K562 (cell line): ENCODE measurements around the gene KCNMB1.

Source experiments
- MTA1 ChIP-seq: fragments of 450-650 bp; IDR thresholded peaks from 2 replicates; pipeline ENCODE4 v1.6.1; 2017; ENCODE audit warnings: borderline replicate concordance
- MTA2 ChIP-seq: fragments of 450-650 bp; IDR thresholded peaks from 2 replicates; pipeline ENCODE4 v1.6.1; 2016; ENCODE audit warnings: low read depth
- POLR2AphosphoS5 ChIP-seq: IDR thresholded peaks from 2 replicates; pipeline ENCODE4 v1.6.1; 2011; ENCODE audit warnings: mild to moderate bottlenecking, low read depth, low read length, moderate library complexity; ENCODE audit not compliant: control insufficient read depth, insufficient read depth
- SMAD3 ChIP-seq: fragments of 450-650 bp; formaldehyde crosslinking; conservative IDR thresholded peaks from 2 replicates; pipeline ENCODE4 v1.4.0; 2020; ENCODE audit warnings: mild to moderate bottlenecking
- TAF1 ChIP-seq: IDR thresholded peaks from 2 replicates; pipeline ENCODE4 v1.6.1; 2011; ENCODE audit warnings: mild to moderate bottlenecking, low read length, moderate library complexity; ENCODE audit not compliant: insufficient read depth, control insufficient read depth, severe bottlenecking; ENCODE audit errors: extremely low read depth
- U2AF2 ChIP-seq: fragments of 200-400 bp; formaldehyde crosslinking; optimal IDR thresholded peaks from 2 replicates; pipeline ENCODE3; 2017; ENCODE audit warnings: low read depth, mild to moderate bottlenecking, low read length
- ZNF133 ChIP-seq: fragments of 250-450 bp; sonication (Bioruptor Pico); IDR thresholded peaks from 2 replicates; pipeline ENCODE4 v1.4.0; 2020; ENCODE audit warnings: mild to moderate bottlenecking
- ZNF584 ChIP-seq: fragments of 200-800 bp; sonication (Bioruptor generic); IDR thresholded peaks from 2 replicates; pipeline ENCODE4 v1.6.1; 2016; ENCODE audit warnings: low read depth, mild to moderate bottlenecking, missing genetic modification characterization, missing compliant biosample characterization
- TF ChIP-seq, protein P1 (sequence below): fragments of 250-450 bp; sonication (Bioruptor Pico); IDR thresholded peaks from 2 replicates; pipeline ENCODE4 v1.5.0; 2021; ENCODE audit warnings: mild to moderate bottlenecking, borderline replicate concordance

DNA sequence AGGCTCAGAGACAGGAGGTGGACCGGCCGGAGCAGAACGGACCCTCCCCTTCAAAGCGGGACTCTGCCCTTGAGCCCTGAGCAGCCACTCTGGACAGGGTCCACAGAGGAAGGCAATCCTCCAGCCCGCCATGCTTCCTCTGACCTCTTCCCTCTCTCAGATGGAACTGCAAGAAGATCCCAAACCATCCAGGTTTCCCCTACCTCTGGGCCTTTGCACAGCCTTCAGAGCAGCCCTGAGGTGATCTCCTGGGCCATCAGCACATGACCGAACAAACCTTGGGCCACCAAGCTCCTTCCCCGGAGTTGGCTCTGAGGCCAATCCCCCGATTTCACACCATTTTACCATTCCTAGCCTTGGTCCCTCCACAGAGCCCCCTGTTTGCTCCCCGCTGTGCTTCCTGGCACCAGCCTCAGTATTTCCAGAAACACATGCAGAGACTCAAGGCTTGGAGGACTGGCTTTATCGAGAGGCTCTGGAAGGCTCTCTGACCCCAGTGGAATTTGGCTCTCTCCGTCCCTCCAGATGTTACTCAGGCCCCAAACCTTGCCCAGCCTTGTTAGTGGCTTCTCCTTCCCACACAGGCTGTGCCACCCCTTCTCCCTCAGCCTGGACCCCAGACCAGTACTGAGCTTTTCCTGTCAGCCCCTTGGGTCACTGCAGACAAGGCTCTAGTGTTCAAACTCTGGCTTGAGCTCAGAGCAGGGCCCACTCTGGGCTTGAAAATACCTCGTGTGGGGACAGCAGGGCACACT is 48.6 kb upstream of the KCNMB1 start:
- TF ChIP-seq, protein P1, sequence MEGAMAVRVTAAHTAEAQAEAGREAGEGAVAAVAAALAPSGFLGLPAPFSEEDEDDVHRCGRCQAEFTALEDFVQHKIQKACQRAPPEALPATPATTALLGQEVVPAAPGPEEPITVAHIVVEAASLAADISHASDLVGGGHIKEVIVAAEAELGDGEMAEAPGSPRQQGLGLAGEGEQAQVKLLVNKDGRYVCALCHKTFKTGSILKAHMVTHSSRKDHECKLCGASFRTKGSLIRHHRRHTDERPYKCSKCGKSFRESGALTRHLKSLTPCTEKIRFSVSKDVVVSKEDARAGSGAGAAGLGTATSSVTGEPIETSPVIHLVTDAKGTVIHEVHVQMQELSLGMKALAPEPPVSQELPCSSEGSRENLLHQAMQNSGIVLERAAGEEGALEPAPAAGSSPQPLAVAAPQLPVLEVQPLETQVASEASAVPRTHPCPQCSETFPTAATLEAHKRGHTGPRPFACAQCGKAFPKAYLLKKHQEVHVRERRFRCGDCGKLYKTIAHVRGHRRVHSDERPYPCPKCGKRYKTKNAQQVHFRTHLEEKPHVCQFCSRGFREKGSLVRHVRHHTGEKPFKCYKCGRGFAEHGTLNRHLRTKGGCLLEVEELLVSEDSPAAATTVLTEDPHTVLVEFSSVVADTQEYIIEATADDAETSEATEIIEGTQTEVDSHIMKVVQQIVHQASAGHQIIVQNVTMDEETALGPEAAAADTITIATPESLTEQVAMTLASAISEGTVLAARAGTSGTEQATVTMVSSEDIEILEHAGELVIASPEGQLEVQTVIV (CRISPR knock-in tag): no peak
- TF ChIP-seq ZNF133 (CRISPR knock-in tag): no peak
- TF ChIP-seq TAF1: no peak
- TF ChIP-seq SMAD3 (CRISPR knock-in tag): no peak
- no peak for TF ChIP-seq MTA1
- TF ChIP-seq POLR2AphosphoS5: no peak
- no peak for TF ChIP-seq U2AF2
- TF ChIP-seq ZNF584 (CRISPR knock-in tag): no peak
- TF ChIP-seq MTA2: no peak
